ENCODE measurements around the gene KIF19. TPM values are rescaled to one million over a fixed set of nuclear protein-coding genes. Genes with fewer than 3 reads are reported as not detected.

Gene KIF19
- total RNA-seq, 1 donor from 2014 or later = 0.30 TPM

GRCh38 chr17:74303305-74303704, 22.7 kb upstream of the KIF19 start:
- ATAC-seq (no peak), DNase-seq (no peak)
- intact Hi-C loops (cut with micrococcal nuclease) = loop anchor here (5.0 to 10.0 kb wide), 2 partner anchors 51 to 91 kb away; partner anchors contain the start of gene TTYH2

GRCh38 chr17:74304184-74304583, 21.8 kb upstream of the KIF19 start:
- ATAC-seq (no peak), DNase-seq (no peak)
- intact Hi-C loops (cut with micrococcal nuclease) = loop anchor here (5.0 to 10.0 kb wide), 2 partner anchors 51 to 92 kb away; partner anchors contain the start of gene TTYH2

- intact Hi-C loops (cut with micrococcal nuclease) = loop anchor here (10.0 kb wide), 1 partner anchor 49 kb away; no protein-coding TSS in a partner anchor
- DNase-seq = no peak
- no peak for ATAC-seq
Observed at GRCh38 chr17:74305865-74306654, 20.0 kb upstream of the KIF19 start.

GRCh38 chr17:74307984-74308773, 17.8 kb upstream of the KIF19 start:
- DNase-seq (peak; percentile 82), ATAC-seq (peak; percentile 95)
- intact Hi-C loops (cut with micrococcal nuclease) = loop anchor here (10.0 kb wide), 1 partner anchor 47 kb away; no protein-coding TSS in a partner anchor

- intact Hi-C loops (cut with micrococcal nuclease) = loop anchor here (10.0 kb wide), 1 partner anchor 45 kb away; no protein-coding TSS in a partner anchor
- ATAC-seq (no peak), DNase-seq (no peak)
Observed at GRCh38 chr17:74309902-74310301, 16.1 kb upstream of the KIF19 start.

- no peak for DNase-seq
- ATAC-seq = no peak
- intact Hi-C loops (cut with micrococcal nuclease) = no loop called here
Observed at GRCh38 chr17:74314877-74315276, 11.1 kb upstream of the KIF19 start.

GRCh38 chr17:74316220-74316619, 9.8 kb upstream of the KIF19 start:
- no peak for DNase-seq
- no peak for ATAC-seq
- intact Hi-C loops (cut with micrococcal nuclease) = no loop called here

- ATAC-seq = no peak
- DNase-seq = no peak
- intact Hi-C loops (cut with micrococcal nuclease) = no loop called here
Observed at GRCh38 chr17:74317071-74317470, 9.0 kb upstream of the KIF19 start.

GRCh38 chr17:74318391-74318790, 7.6 kb upstream of the KIF19 start:
- DNase-seq (no peak), ATAC-seq (no peak)
- intact Hi-C loops (cut with micrococcal nuclease) = no loop called here

GRCh38 chr17:74324521-74324920, 1.5 kb upstream of the KIF19 start:
- DNase-seq (no peak), ATAC-seq (no peak)
- intact Hi-C loops (cut with micrococcal nuclease) = no loop called here

- DNase-seq = no peak
- peak; percentile 57 for ATAC-seq
- intact Hi-C loops (cut with micrococcal nuclease) = no loop called here
Observed at GRCh38 chr17:74325376-74325742, 667 bp upstream of the KIF19 start.

- no peak for ATAC-seq
- DNase-seq = no peak
- intact Hi-C loops (cut with micrococcal nuclease) = no loop called here
Observed at GRCh38 chr17:74326506-74326905, 480 bp downstream of the KIF19 start.

- intact Hi-C loops (cut with micrococcal nuclease) = no loop called here
- ATAC-seq = no peak
- DNase-seq = no peak
Observed at GRCh38 chr17:74328487-74328886, 2.5 kb downstream of the KIF19 start.

- DNase-seq (no peak), ATAC-seq (no peak)
- intact Hi-C loops (cut with micrococcal nuclease) = no loop called here
Observed at GRCh38 chr17:74329378-74329777, 3.4 kb downstream of the KIF19 start.

- ATAC-seq (no peak), DNase-seq (no peak)
- intact Hi-C loops (cut with micrococcal nuclease) = no loop called here
Observed at GRCh38 chr17:74330446-74330845, 4.4 kb downstream of the KIF19 start.

GRCh38 chr17:74332017-74332650, 6.1 kb downstream of the KIF19 start:
- DNase-seq (no peak), ATAC-seq (no peak)
- intact Hi-C loops (cut with micrococcal nuclease) = no loop called here

- DNase-seq = no peak
- intact Hi-C loops (cut with micrococcal nuclease) = no loop called here
- ATAC-seq = no peak
Observed at GRCh38 chr17:74332763-74333283, 6.8 kb downstream of the KIF19 start.

- DNase-seq = no peak
- intact Hi-C loops (cut with micrococcal nuclease) = no loop called here
Observed at GRCh38 chr17:74334393-74335039, 8.5 kb downstream of the KIF19 start.

GRCh38 chr17:74335529-74336062, 9.6 kb downstream of the KIF19 start:
- DNase-seq = no peak
- intact Hi-C loops (cut with micrococcal nuclease) = no loop called here
- no peak for ATAC-seq

More at GRCh38 chr17:74334393-74335039, 8.5 kb downstream of the KIF19 start:
- ATAC-seq = no peak

Measured in left ventricle myocardium superior (tissue), 1 donor.